Heart left ventricle (tissue), 16 donors: ENCODE results near the gene UNKL. TPM values are rescaled to one million over a fixed set of nuclear protein-coding genes. Genes with fewer than 3 reads are reported as not detected.
A peak's percentile ranks its signal among the peaks of the same experiment; 100 is the strongest.

Experiments
- ATAC-seq, 4 donors: fragments of 200-7000 bp; cut with Tn5 transposase; one replicate each; pipeline ENCODE4 v1.9.1; 2020 to 2022; ENCODE audit warnings: moderate library complexity in 4 of 4, mild to moderate bottlenecking in 3 of 4, moderate number of reproducible peaks in 1 of 4
- DNase-seq, 5 donors: peaks; one replicate each; pipeline ENCODE4 v3.0.0-alpha.2; 2020
- H3K27ac ChIP-seq, 12 donors: fragments of 200-600 bp; sonication (generic) in 4 of 12; one replicate each; pipeline versions ENCODE4 v1.5.0 to v1.8.0; 2016 to 2022; ENCODE audit warnings: mild to moderate bottlenecking in 2 of 12
- H3K27me3 ChIP-seq, 9 donors: fragments of 200-600 bp; sonication (generic) in 2 of 9; one replicate each; pipeline versions ENCODE4 v1.5.1 to v1.8.0; 2016 to 2022; ENCODE audit warnings: mild to moderate bottlenecking in 3 of 9
- H3K36me3 ChIP-seq, 9 donors: fragments of 200-600 bp; sonication (generic) in 2 of 9; one replicate each; pipeline versions ENCODE4 v1.5.0 to v1.8.0; 2018 to 2022; ENCODE audit warnings: mild to moderate bottlenecking in 2 of 9
- H3K4me1 ChIP-seq, 12 donors: fragments of 200-600 bp; sonication (generic) in 4 of 12; one replicate each; pipeline versions ENCODE4 v1.5.0 to v1.8.0; 2016 to 2022; ENCODE audit warnings: mild to moderate bottlenecking in 3 of 12
- H3K4me3 ChIP-seq, 12 donors: fragments of 200-600 bp; sonication (generic) in 4 of 12; one replicate each; pipeline versions ENCODE4 v1.5.0 to v1.8.0; 2017 to 2022; ENCODE audit warnings: mild to moderate bottlenecking in 9 of 12, moderate library complexity in 4 of 12
- H3K9me3 ChIP-seq, 12 donors: fragments of 200-600 bp; sonication (generic) in 4 of 12; one replicate each; pipeline versions ENCODE4 v1.5.0 to v1.8.0; 2016 to 2022; ENCODE audit warnings: mild to moderate bottlenecking in 1 of 12
- POLR2A ChIP-seq, 2 donors: fragments of 450-650 bp; IDR thresholded peaks; one replicate each; pipeline ENCODE4 v1.6.1; 2017; ENCODE audit warnings: antibody characterized with exemption in 2 of 2, mild to moderate bottlenecking in 2 of 2, moderate library complexity in 2 of 2
- WGBS, 4 donors: extraction: QIAGEN DNeasy Blood & Tissue Kit in 2 of 4; methylation state at CpG; one replicate each; pipeline versions ENCODE4 v1.1.5 to v1.1.7; 2013 to 2018; 5-methylcytosine and 5-hydroxymethylcytosine counted together
- intact Hi-C, 10 donors: fragments of 100-400 bp; cut with DNase I; formaldehyde crosslinking; loops; one replicate each; pipeline versions ENCODE4 v1.11.1 to v1.14.2; 2022
- long read RNA-seq, 3 donors: library from polyadenylated mRNA; unstranded; transcript quantifications; one replicate each; pipeline ENCODE4 v2.0.0, GENCODE V29; 2020 to 2021
- polyA plus RNA-seq, 2 donors: library from polyadenylated mRNA; stranded (reverse); fragments of 200-250 nt; gene quantifications; one replicate each; pipeline ENCODE4 v1.2.3, GENCODE V29; 2013
- total RNA-seq, 9 donors: library from RNA; depleted of rRNA in 2 of 9; stranded (reverse); fragments of >200 nt in 2 of 9; fragmentation: NEBNext Ultra II Directional in 3 of 9; extraction: Animal tissue kit (Norgen Biotek cat#: 25700) in 3 of 9; gene quantifications; one replicate each; pipeline versions ENCODE4 v1.1.0 to v1.2.4, GENCODE V29; 2016 to 2023
- TF ChIP-seq, protein P1 (sequence below), 12 donors: fragments of 200-600 bp; sonication (generic) in 4 of 12; IDR thresholded peaks; one replicate each; pipeline versions ENCODE4 v1.5.0 to v1.8.0; 2018 to 2022; ENCODE audit warnings: antibody characterized with exemption in 12 of 12, mild to moderate bottlenecking in 5 of 12
- donor health status: ischemic (EF 13 %, LVEDD 7.1; RV severe dilation, severe dysfunction).
- donor health status: healthy with polysubstance abuse.
- donor health status: DM: no; HTN: yes; CAD: no.
- donor health status: DM: no; HTN: no; CAD: no.
- donor health status: ischemic (EF 25% LVEDD 6.9; RV normal size, moderate dysfunction).
- donor health status: ischemic (EF 25% LVEDD 5.7; RV mildly dilated, moderate dysfunction).
- donor health status: healthy.
- donor health status: DM: yes; HTN: yes; CAD: no.
- donor health status: ischemic (EF 35%, LVEDD 5.7; RV mildly dilated, moderate dysfunction).
- donor health status: nonischemic (EF 11% LVEDD 7.7; RV severe dilation, severe dysfunction).
- donor health status: DM: yes; HTN: yes; CAD: no.
- donor health status: PGD.
- donor health status: ischemic (EF 29% LVEDD 5.4; RV normal size, mild dysfunction).
- donor health status: nonischemic (EF 23%, LVEDD 6.1; RV moderate dilation, normal function).

The UNKL gene, protein sequence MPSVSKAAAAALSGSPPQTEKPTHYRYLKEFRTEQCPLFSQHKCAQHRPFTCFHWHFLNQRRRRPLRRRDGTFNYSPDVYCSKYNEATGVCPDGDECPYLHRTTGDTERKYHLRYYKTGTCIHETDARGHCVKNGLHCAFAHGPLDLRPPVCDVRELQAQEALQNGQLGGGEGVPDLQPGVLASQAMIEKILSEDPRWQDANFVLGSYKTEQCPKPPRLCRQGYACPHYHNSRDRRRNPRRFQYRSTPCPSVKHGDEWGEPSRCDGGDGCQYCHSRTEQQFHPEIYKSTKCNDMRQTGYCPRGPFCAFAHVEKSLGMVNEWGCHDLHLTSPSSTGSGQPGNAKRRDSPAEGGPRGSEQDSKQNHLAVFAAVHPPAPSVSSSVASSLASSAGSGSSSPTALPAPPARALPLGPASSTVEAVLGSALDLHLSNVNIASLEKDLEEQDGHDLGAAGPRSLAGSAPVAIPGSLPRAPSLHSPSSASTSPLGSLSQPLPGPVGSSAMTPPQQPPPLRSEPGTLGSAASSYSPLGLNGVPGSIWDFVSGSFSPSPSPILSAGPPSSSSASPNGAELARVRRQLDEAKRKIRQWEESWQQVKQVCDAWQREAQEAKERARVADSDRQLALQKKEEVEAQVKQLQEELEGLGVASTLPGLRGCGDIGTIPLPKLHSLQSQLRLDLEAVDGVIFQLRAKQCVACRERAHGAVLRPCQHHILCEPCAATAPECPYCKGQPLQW
- total RNA-seq: 10 to 100 TPM in 4 of 9 donors, 1 to 10 TPM in 5; 4.3 to 18.3 (median 9.4) TPM
- polyA plus RNA-seq: 1 to 10 TPM; 6.2 to 6.3 TPM
- long read RNA-seq, donor 1, partial matches to known transcripts: 6 of 14 reads
- long read RNA-seq, donor 1, other reads (novel, unspliced or antisense): 6 of 14 reads
- long read RNA-seq, donor 2, partial matches to known transcripts: 2 of 12 reads
- long read RNA-seq, donor 2, other reads (novel, unspliced or antisense): 9 of 12 reads
- long read RNA-seq, donor 3, partial matches to known transcripts: 0 of 6 reads
- long read RNA-seq, donor 3, other reads (novel, unspliced or antisense): 4 of 6 reads

DNA sequence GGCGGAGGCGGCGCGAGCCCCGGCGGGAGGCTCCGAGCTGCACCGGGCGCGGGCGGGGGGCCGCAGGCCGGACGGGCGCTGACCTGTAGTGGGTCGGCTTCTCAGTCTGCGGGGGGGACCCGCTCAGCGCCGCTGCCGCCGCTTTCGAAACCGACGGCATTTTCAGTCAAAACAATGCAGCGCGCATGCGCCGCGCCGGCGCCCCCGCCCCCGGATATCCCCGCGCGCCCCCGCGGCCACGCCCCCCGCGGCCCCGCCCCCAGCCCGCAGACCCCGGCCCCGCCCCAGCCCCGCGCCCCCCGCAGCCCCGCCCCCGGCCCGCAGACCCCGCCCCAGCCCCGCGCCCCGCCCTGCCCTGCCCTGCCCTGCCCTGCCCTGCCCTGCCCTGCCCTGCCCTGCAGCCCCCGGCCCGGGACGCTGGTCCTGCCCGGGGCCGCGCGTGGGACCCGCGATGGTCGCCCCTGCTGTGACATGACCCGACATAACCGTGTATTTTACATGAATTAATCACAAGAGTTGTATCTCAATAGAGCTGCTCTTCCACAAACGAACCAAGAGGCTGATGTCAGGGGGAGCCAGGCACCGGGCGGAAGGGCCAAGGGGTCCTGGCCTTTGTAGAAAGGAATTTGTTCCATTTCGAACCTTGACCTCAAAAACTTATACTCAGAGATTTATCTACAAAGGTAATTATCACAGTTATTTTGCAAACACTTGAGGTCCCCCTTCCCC, at the start of gene UNKL:
TSS of gene UNKL (minus strand) at position 173 of the 729 bp plus-strand sequence. CDS start at position 160, 13 bp downstream.
- peak; percentile 79 to 93 (median 83) for DNase-seq
- Histone ChIP-seq H3K9me3 (no peaks in the 10 kb centered on the region), H3K4me3 (peak within 1 kb of the TSS; percentile 74 to 98 (median 96)), H3K36me3 (peaks cover 0 to 31% (median 5%) of the 10 kb centered on the region in 9 donors), H3K4me1 (peaks cover 3 to 30% (median 17%) of the 10 kb centered on the region in 12 donors), H3K27ac (peak within 1 kb of the TSS; percentile 47 to 90 (median 84)), H3K27me3 (no peaks in the 10 kb centered on the region)
- TF ChIP-seq, protein P1, sequence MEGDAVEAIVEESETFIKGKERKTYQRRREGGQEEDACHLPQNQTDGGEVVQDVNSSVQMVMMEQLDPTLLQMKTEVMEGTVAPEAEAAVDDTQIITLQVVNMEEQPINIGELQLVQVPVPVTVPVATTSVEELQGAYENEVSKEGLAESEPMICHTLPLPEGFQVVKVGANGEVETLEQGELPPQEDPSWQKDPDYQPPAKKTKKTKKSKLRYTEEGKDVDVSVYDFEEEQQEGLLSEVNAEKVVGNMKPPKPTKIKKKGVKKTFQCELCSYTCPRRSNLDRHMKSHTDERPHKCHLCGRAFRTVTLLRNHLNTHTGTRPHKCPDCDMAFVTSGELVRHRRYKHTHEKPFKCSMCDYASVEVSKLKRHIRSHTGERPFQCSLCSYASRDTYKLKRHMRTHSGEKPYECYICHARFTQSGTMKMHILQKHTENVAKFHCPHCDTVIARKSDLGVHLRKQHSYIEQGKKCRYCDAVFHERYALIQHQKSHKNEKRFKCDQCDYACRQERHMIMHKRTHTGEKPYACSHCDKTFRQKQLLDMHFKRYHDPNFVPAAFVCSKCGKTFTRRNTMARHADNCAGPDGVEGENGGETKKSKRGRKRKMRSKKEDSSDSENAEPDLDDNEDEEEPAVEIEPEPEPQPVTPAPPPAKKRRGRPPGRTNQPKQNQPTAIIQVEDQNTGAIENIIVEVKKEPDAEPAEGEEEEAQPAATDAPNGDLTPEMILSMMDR (IDR thresholded peaks at IDR 0.05): no peak
- TF ChIP-seq POLR2A (IDR thresholded peaks at IDR 0.05): no peak
- intact Hi-C loops: loop anchor here in 3 of 10 donors (5.0 to 10.0 kb wide), 2 partner anchors 107 to 110 kb away; partner anchors contain the start of gene UBE2I (in 3 of the 3)
- 2 to 19% (median 6%) methylated on average over 7 to 72 of the region's 72 CpGs for WGBS, 4 donors
- peak in 3 of 4 donors; percentile 48 to 58 (median 49) for ATAC-seq

DNA sequence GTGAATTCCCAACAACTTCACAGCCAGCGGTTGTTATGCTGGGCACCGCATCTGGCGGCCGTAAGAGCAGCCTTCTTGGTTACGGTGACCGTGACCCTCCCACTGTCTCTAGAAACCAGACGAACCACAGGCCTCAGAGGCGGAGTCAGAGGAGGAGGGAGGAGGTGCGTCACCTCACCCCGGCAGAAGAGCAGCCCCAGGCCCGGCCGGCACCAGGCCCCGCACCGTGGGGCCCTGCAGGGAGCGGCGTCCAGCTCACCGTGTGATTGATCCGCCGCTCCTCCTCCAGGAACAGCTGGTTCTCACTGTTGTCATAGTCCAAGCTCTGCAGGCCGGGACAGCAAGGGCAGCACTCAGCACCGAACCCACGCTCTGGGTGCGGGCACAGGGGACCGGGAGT, 46.6 kb upstream of the UNKL start:
- no peak overlapping the region for H3K27ac ChIP-seq

DNA sequence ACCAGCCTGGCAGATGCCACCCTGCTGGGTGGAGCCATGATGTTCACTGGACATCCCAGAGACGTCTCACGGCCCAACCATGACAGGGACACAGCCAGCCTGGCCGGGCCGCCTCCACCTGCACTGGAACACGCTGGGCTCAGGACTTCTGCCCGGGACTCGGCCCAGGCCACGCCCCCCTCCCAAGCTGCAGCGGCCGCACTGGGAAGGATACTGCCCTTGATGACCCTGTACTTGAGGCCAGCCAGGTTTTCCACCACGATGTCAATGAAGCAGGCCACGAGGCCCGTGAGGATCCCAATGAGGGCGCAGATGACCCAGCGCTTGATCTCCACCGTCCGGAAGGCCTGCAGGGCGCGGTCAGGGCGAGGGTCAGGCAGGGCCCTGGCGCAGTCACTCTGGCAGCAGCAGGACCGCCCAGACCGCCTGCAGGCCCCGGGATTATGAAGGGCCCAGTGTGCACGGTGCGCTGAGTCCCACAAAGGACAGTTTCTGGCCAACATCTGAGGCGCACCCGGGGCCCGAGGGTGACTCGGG, 46.2 kb upstream of the UNKL start:
- H3K36me3 ChIP-seq: peaks cover 0 to 73% (median 53%) of the 10 kb centered on the region in 9 donors
- H3K4me1 ChIP-seq: no peaks in the 10 kb centered on the region
- H3K27me3 ChIP-seq: no peaks in the 10 kb centered on the region
- 92 to 98% (median 93%) methylated on average over 12 to 30 of the region's 30 CpGs for WGBS, 4 donors
- H3K4me3 ChIP-seq: no peak overlapping the region
- ATAC-seq (peak in 1 of 4 donors; percentile 12), DNase-seq (peak in 1 of 5 donors; percentile 44)
- no peaks in the 10 kb centered on the region for H3K9me3 ChIP-seq
- H3K27ac ChIP-seq: no peak overlapping the region
- intact Hi-C loops: no loop called here
- TF ChIP-seq, protein P1 (IDR thresholded peaks at IDR 0.05): no peak
- no peak for TF ChIP-seq POLR2A (IDR thresholded peaks at IDR 0.05)

More for the DNA sequence above, 46.6 kb upstream of the UNKL start:
- Histone ChIP-seq H3K4me3 (no peak overlapping the region), H3K4me1 (no peaks in the 10 kb centered on the region), H3K27me3 (no peaks in the 10 kb centered on the region), H3K36me3 (peaks cover 0 to 68% (median 48%) of the 10 kb centered on the region in 9 donors), H3K9me3 (no peaks in the 10 kb centered on the region)
- 73 to 89% (median 84%) methylated on average over 16 to 24 of the region's 24 CpGs for WGBS, 4 donors
- DNase-seq (no peak), ATAC-seq (no peak)
- intact Hi-C loops: no loop called here
- TF ChIP-seq, protein P1 (IDR thresholded peaks at IDR 0.05): no peak
- no peak for TF ChIP-seq POLR2A (IDR thresholded peaks at IDR 0.05)
